ENCODE measurements around the gene TCF20.
A peak's percentile ranks its signal among the peaks of the same experiment; 100 is the strongest.

TCF20 gene

GRCh38 chr22:42222140-42222539, 48.3 kb downstream of the TCF20 start:
- DNase-seq (ENCODE audit: low spot score) = peak; percentile 42
- in situ Hi-C loops (cut with MboI; ENCODE audit: low pct_unique_long_range_greater_than_20kb, low sequenced_read_pairs, unreplicated experiment) = no loop called here
- no peak for TF ChIP-seq CTCF (IDR thresholded peaks at IDR 0.05; ENCODE audit: extremely low read depth, insufficient read depth, missing control alignments)

Measured in GM13977 (cell line).